Esophagus (tissue), 2 donors: Measurements from ENCODE around the gene MTOR. TPM values are rescaled to one million over a fixed set of nuclear protein-coding genes. Genes with fewer than 3 reads are reported as not detected.
"Not testable (repeated sequence)": the region's sequence is repeated elsewhere in the genome, so short reads cannot be mapped to it uniquely, and the experiment has no call there.

Experiments used
- H3K27ac ChIP-seq, 2 donors: one replicate each; pipeline ENCODE4 v1.5.1; 2013; ENCODE audit warnings: low read depth in 2 of 2, mild to moderate bottlenecking in 2 of 2, inconsistent platforms in 1 of 2, low read length in 1 of 2, moderate library complexity in 1 of 2
- H3K27me3 ChIP-seq, 2 donors: one replicate each; pipeline ENCODE4 v1.6.1; 2013; ENCODE audit warnings: low read length in 2 of 2, control low read depth in 1 of 2, mild to moderate bottlenecking in 1 of 2; ENCODE audit not compliant: insufficient read depth in 2 of 2, control insufficient read depth in 1 of 2
- H3K36me3 ChIP-seq, 2 donors: one replicate each; pipeline ENCODE4 v1.6.1; 2013; ENCODE audit warnings: low read length in 1 of 2; ENCODE audit not compliant: control insufficient read depth in 2 of 2, insufficient read depth in 2 of 2
- H3K4me1 ChIP-seq, 2 donors: one replicate each; pipeline ENCODE4 v1.6.1; 2013; ENCODE audit warnings: low read length in 1 of 2; ENCODE audit not compliant: control insufficient read depth in 2 of 2, insufficient read depth in 2 of 2
- H3K4me3 ChIP-seq, 2 donors: one replicate each; pipeline ENCODE4 v1.5.1; 2013; ENCODE audit warnings: low read length in 2 of 2, mild to moderate bottlenecking in 2 of 2, low read depth in 1 of 2, moderate library complexity in 1 of 2
- H3K9me3 ChIP-seq, 2 donors: one replicate each; pipeline ENCODE4 v1.6.1; 2013; ENCODE audit warnings: mild to moderate bottlenecking in 2 of 2, low read depth in 1 of 2, low read length in 1 of 2, moderate library complexity in 1 of 2; ENCODE audit not compliant: control insufficient read depth in 2 of 2, insufficient read depth in 1 of 2
- WGBS, 2 donors: extraction: QIAGEN DNeasy Blood & Tissue Kit; methylation state at CpG; one replicate each; pipeline ENCODE4 v1.1.7; 2013; 5-methylcytosine and 5-hydroxymethylcytosine counted together
- polyA plus RNA-seq, 2 donors: library from polyadenylated mRNA; stranded (reverse); fragments of 200-250 nt; gene quantifications; one replicate each; pipeline ENCODE4 v1.2.3, GENCODE V29; 2013
- donor health status: healthy with polysubstance abuse.
- donor health status: Bipolar disorder and iron deficiency.

The MTOR gene
- polyA plus RNA-seq, 2 donors = 16.0 to 17.7 TPM

DNA sequence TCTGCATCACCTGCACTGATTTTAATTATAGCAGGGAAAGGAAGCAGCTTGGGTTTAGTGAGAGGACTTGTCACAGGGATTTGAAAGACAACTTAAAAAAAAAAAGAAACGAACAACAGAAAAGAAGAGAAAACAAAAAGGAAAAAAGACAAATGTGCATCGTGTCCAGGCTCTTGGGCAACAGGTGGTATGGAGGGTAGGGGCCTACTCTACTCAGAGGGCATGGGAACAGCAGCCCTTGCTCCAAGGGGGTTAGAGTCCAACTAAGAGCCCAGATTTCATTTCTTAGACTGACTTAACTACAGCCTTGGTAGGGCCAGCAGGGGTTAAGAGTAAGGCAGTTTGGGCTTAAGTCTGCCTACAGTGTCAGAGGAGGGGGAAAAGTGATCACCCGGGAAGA lies 147.4 kb downstream of the MTOR start:
- no peaks in the 10 kb centered on the region for H3K9me3 ChIP-seq
- no peak overlapping the region for H3K4me3 ChIP-seq
- WGBS, 2 donors = 84 to 87% methylated on average over 3 of the region's 3 CpGs
- no peaks in the 10 kb centered on the region for H3K27me3 ChIP-seq
- peaks cover 7 to 27% of the 10 kb centered on the region in 2 donors for H3K36me3 ChIP-seq
- H3K4me1 ChIP-seq = no peaks in the 10 kb centered on the region
- H3K27ac ChIP-seq = no peak overlapping the region

DNA sequence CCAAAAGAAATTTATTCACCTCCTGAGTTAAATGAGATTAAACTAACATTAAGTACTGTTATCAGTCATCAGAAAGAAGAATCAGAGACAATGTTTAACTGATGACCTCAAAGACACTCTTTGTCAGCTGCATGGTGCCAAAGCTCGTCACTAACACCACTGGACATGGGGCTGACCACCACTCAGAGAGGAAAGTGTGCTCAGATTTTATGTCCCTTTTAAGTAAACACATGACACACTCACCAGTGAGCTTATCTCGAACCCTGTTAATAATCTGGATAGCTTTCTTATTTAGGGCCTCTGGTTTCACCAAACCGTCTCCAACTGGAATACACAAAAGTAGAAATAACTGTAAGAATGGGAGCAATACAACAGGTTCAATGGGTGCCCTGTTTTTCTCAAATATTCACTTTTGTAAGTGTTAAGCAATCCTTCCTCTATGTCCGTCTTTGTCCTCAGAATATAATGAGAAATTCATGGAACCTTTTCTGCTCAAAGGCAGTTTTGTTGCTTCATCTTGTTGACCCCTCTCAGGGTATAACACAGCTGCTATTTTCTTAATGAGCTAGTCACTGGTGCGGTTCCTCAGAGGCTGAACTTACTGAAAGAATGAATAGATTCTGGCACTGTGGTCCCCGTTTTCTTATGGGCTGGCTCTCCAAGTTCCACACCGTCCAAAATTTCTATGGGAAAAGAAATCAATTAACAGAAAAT lies 153.1 kb downstream of the MTOR start:
- H3K9me3 ChIP-seq = no peaks in the 10 kb centered on the region
- no peaks in the 10 kb centered on the region for H3K4me1 ChIP-seq
- peaks cover 11 to 23% of the 10 kb centered on the region in 2 donors for H3K36me3 ChIP-seq
- no peak overlapping the region for H3K27ac ChIP-seq
- no peak overlapping the region for H3K4me3 ChIP-seq
- 85 to 87% methylated on average over 7 of the region's 7 CpGs for WGBS, 2 donors
- H3K27me3 ChIP-seq = no peaks in the 10 kb centered on the region

DNA sequence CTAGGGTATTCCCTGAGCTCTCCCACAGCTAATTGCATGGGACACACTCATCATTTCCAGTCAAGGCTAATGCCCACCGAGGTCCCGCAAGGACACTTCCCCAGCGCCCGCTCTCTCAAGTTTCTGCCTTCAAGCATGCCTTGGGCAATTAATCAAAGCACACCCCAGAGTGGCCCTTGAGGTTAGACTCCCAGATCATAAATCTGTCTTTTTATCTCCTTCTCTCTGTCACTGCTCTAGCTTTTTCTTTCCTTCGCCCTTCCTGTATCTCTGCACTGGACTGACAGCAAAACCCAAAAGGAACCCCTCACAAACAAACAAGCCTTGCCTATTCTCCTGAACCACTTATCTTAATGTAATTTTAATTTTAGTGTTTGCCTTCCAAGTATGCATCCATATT lies 154.8 kb downstream of the MTOR start:
- Histone ChIP-seq H3K4me1 (no peaks in the 10 kb centered on the region), H3K9me3 (no peaks in the 10 kb centered on the region), H3K4me3 (no peak overlapping the region), H3K36me3 (peaks cover 11 to 17% of the 10 kb centered on the region in 2 donors), H3K27me3 (no peaks in the 10 kb centered on the region), H3K27ac (no peak overlapping the region)
- WGBS, 2 donors = 92 to 93% methylated on average over 5 of the region's 5 CpGs

DNA sequence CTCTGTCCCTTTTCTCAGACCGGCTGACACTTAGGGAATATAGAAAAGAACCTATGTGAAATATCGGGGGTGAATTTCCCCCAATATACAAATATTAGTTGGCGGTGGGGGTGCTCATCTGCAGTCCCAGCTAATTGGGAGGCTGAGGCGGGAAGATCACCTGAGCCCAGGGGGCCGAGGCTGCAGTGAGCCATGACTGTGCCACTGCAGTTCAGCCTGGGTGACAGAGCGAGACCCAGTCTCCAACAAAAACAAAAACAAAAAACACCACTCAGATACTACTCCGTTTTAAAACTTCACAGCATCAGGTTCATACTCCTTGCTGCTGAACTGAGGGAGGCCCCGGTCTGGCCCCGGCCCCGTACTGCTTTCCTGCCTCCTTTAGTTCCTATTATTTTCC lies 156.8 kb downstream of the MTOR start:
- Histone ChIP-seq H3K9me3 (no peaks in the 10 kb centered on the region), H3K4me3 (no peak overlapping the region), H3K27ac (no peak overlapping the region), H3K27me3 (no peaks in the 10 kb centered on the region), H3K4me1 (no peaks in the 10 kb centered on the region), H3K36me3 (peaks cover 4 to 11% of the 10 kb centered on the region in 2 donors)
- 93 to 97% methylated on average over 10 of the region's 10 CpGs for WGBS, 2 donors

DNA sequence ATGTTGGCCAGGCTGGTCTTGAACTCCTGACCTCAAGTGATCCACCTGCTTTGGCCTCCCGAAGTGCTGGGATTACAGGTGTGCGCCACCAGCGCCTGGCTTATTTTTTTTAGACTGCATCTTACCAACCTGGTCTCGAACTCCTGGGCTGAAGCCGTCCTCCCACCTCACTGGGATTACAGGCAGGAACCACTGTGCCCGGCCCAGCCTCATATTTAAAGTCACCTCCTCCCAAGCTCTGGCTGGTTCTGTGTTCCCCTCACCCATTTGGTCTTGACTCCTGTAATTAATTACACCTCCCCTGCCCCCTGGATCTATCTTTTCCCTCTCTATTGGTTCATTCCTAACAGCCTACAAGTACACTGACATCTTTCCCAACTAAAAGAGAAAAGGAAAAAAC lies 161.0 kb downstream of the MTOR start:
- H3K27me3 ChIP-seq = no peaks in the 10 kb centered on the region
- no peaks in the 10 kb centered on the region for H3K9me3 ChIP-seq
- 88 to 89% methylated on average over 6 of the region's 6 CpGs for WGBS, 2 donors
- H3K4me1 ChIP-seq = no peaks in the 10 kb centered on the region
- no peak overlapping the region for H3K4me3 ChIP-seq
- H3K36me3 ChIP-seq = peaks cover 0 to 10% of the 10 kb centered on the region in 2 donors
- no peak overlapping the region for H3K27ac ChIP-seq

DNA sequence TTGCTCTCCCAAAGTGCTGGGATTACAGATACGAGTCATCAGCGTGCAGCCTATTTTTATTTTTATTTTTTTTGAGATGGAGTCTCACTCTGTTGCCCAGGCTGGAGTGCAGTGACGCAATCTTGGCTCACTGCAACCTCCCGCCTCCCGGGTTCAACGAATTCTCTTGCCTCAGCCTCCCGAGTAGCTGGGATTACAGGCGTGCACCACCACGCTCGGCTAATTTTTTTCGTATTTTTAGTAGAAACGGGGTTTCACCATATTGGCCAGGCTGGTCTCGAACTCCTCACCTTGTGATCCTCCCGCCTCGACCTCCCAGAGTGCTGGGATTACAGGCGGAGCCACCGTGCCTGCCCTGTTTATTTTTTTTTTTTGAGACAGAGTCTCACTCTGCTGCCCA lies 161.5 kb downstream of the MTOR start:
- H3K4me3 ChIP-seq, H3K36me3 ChIP-seq, H3K27me3 ChIP-seq, H3K9me3 ChIP-seq, H3K27ac ChIP-seq, H3K4me1 ChIP-seq: not testable (repeated sequence)
- 94 to 96% methylated on average over 17 of the region's 17 CpGs for WGBS, 2 donors

DNA sequence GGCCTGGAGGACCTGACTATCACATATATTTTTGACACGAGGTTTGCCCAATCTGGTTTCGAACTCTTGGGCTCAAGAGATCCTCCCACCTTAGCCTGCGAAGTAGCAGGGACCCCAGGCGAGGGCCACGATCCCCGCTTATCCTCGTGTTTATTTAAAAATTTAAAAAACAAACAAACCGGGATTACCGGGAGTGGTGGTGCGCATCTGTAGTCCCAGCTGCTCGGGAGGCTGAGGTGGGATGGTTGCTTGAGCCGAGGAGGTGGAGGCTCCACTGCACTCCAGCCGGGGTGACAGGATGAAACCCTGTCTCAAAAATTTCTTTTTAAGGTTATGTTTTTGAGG lies 162.2 kb downstream of the MTOR start:
- H3K27ac ChIP-seq = peak overlapping the region; percentile 67 to 77
- H3K9me3 ChIP-seq = no peaks in the 10 kb centered on the region
- WGBS, 2 donors = 28 to 37% methylated on average over 13 of the region's 13 CpGs
- no peaks in the 10 kb centered on the region for H3K4me1 ChIP-seq
- H3K36me3 ChIP-seq = peaks cover 0 to 7% of the 10 kb centered on the region in 2 donors
- peak overlapping the region; percentile 95 to 100 for H3K4me3 ChIP-seq
- no peaks in the 10 kb centered on the region for H3K27me3 ChIP-seq

DNA sequence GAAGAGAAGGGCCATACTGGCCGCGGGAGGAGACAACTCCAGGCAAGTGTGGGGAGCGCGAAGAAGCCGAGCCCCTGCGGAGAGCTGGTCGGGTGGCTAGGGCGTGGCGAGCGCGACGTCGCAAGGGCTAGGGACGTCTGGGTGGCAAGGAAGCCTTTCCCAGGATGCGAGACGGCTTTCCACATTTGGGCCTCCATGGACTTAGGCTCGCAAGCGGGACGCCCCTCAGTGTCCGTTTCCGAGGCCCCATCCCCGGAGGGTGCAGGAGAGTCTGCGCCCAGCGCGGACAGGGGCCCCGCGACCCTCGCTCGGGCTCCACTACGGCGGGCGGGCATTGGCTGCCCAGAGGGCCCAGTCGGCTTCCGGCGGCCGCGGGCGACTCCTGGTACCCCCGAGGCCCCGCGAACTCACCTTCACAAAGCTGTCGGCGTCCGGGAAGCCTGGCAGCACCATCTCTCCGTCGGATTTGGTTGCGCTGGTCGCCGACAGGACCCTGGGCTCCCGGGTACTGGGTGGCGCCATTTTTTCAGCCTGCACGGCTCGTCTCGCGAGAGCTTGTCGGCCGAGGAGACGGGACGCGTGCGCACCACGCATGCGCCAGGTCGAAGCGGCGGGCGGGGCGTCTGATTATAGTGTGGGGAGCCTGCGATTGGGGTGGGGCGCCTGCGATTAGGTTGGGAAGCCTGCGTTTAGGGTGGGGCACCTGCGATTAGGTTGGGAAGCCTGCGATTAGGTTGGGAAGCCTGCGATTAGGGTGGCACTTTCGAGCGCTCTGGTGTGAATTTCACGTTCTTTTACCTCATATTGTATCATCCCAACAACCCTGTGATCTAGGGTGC lies 162.8 kb downstream of the MTOR start, which contains the start of gene EXOSC10:
Gene EXOSC10 (minus strand): TSS at position 560 of the 839 bp plus-strand sequence. CDS start 38 bp downstream, at position 522.
- no peaks in the 10 kb centered on the region for H3K4me1 ChIP-seq
- no peaks in the 10 kb centered on the region for H3K27me3 ChIP-seq
- H3K36me3 ChIP-seq = peaks cover 0 to 7% of the 10 kb centered on the region in 2 donors
- WGBS, 2 donors = 0 to 1% methylated on average over 72 to 78 of the region's 78 CpGs
- H3K9me3 ChIP-seq = no peaks in the 10 kb centered on the region
- H3K27ac ChIP-seq = peak within 1 kb of the TSS; percentile 67 to 87
- H3K4me3 ChIP-seq = peak within 1 kb of the TSS; percentile 95 to 100

DNA sequence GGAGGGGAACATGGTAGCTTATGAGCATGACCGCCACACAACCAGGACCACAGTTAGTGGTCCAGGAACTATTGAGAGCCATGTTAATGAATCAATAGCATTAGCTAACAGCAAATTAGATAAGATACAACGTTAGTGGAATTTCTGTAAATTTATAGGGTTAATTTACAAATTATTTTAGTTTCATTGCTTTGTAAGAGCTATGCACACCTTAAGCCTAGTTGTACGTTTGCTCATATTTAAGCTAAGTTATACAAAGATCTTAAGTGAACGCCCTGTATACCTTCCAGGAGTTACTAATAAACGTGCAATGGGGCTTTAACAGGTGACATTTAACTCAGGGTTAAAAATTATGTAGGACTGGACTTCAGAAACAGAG lies 163.4 kb downstream of the MTOR start:
- WGBS, 2 donors = 15 to 16% methylated on average over 5 of the region's 5 CpGs

More for the DNA sequence above, 163.4 kb downstream of the MTOR start:
- Histone ChIP-seq H3K4me3 (peak overlapping the region; percentile 95 to 100), H3K27me3 (no peaks in the 10 kb centered on the region), H3K4me1 (no peaks in the 10 kb centered on the region), H3K36me3 (peaks cover 0 to 7% of the 10 kb centered on the region in 2 donors), H3K27ac (peak overlapping the region; percentile 67 to 87), H3K9me3 (no peaks in the 10 kb centered on the region)
